SU-DHL-6 (cell line): Measurements from ENCODE around the gene GUCA2A.

Experiments
- CTCF ChIP-seq: fragments of 200-600 bp; sonication (generic); IDR thresholded peaks from one replicate; pipeline ENCODE4 v1.5.1; 2017; ENCODE audit warnings: antibody characterized with exemption, mild to moderate bottlenecking, low read length, moderate library complexity; ENCODE audit not compliant: insufficient read depth, poor library complexity, severe bottlenecking
- EZH2phosphoT487 ChIP-seq: fragments of 200-600 bp; sonication (generic), shearing (Covaris generic); conservative IDR thresholded peaks from 2 replicates; pipeline ENCODE4 v1.6.1; 2018; ENCODE audit warnings: mild to moderate bottlenecking, antibody characterized with exemption, low read length, moderate library complexity, mixed read lengths

GRCh38 chr1:42117214-42117613 is 47.3 kb downstream of the GUCA2A start:
- TF ChIP-seq CTCF (no peak), EZH2phosphoT487 (no peak)
